ENCODE results near the gene GRID1. TPM values are rescaled to one million over a fixed set of nuclear protein-coding genes. Genes with fewer than 3 reads are reported as not detected.

GRID1 gene
- total and polyA plus RNA-seq, 5 donors: 0.06 to 1.8 (median 0.29) TPM

- Histone ChIP-seq H3K27me3 (ENCODE audit: control insufficient read depth, insufficient read depth) (no peaks in the 10 kb centered on the region), H3K27ac (ENCODE audit: low read length) (no peak overlapping the region), H3K4me1 (ENCODE audit: control insufficient read depth, insufficient read depth, low read length) (no peaks in the 10 kb centered on the region), H3K9me3 (ENCODE audit: control insufficient read depth, low read length) (no peaks in the 10 kb centered on the region), H3K4me3 (ENCODE audit: low read length) (no peak overlapping the region)
- ATAC-seq (no peak), DNase-seq (no peak)
- intact Hi-C loops (cut with DNase I): no loop called here
- WGBS: 86% methylated on average over 4 of the region's 4 CpGs
Observed at GRCh38 chr10:86198271-86198670, 168.3 kb downstream of the GRID1 start.

GRCh38 chr10:86197166-86197790 is 169.3 kb downstream of the GRID1 start:
- Histone ChIP-seq H3K27ac (ENCODE audit: low read length) (no peak overlapping the region), H3K27me3 (ENCODE audit: control insufficient read depth, insufficient read depth) (no peaks in the 10 kb centered on the region), H3K9me3 (ENCODE audit: control insufficient read depth, low read length) (no peaks in the 10 kb centered on the region), H3K4me1 (ENCODE audit: control insufficient read depth, insufficient read depth, low read length) (no peaks in the 10 kb centered on the region), H3K4me3 (ENCODE audit: low read length) (no peak overlapping the region)
- DNase-seq (no peak), ATAC-seq (no peak)
- WGBS: 69% methylated on average over 15 of the region's 15 CpGs
- intact Hi-C loops (cut with DNase I): no loop called here

GRCh38 chr10:86195521-86196157 is 171.0 kb downstream of the GRID1 start:
- Histone ChIP-seq H3K9me3 (ENCODE audit: control insufficient read depth, low read length) (no peaks in the 10 kb centered on the region), H3K4me1 (ENCODE audit: control insufficient read depth, insufficient read depth, low read length) (no peaks in the 10 kb centered on the region), H3K27me3 (ENCODE audit: control insufficient read depth, insufficient read depth) (no peaks in the 10 kb centered on the region), H3K4me3 (ENCODE audit: low read length) (no peak overlapping the region), H3K27ac (ENCODE audit: low read length) (no peak overlapping the region)
- DNase-seq (no peak), ATAC-seq (no peak)
- 76% methylated on average over 14 of the region's 14 CpGs for WGBS
- intact Hi-C loops (cut with DNase I): no loop called here

GRCh38 chr10:86194684-86195083 is 171.9 kb downstream of the GRID1 start:
- intact Hi-C loops (cut with DNase I): no loop called here
- 75% methylated on average over 5 of the region's 5 CpGs for WGBS
- H3K27ac ChIP-seq (ENCODE audit: low read length): no peak overlapping the region
- DNase-seq (no peak), ATAC-seq (no peak)
- H3K27me3 ChIP-seq (ENCODE audit: control insufficient read depth, insufficient read depth): no peaks in the 10 kb centered on the region
- no peaks in the 10 kb centered on the region for H3K4me1 ChIP-seq (ENCODE audit: control insufficient read depth, insufficient read depth, low read length)
- H3K4me3 ChIP-seq (ENCODE audit: low read length): no peak overlapping the region
- H3K9me3 ChIP-seq (ENCODE audit: control insufficient read depth, low read length): no peaks in the 10 kb centered on the region

GRCh38 chr10:86193841-86194240 is 172.8 kb downstream of the GRID1 start:
- Histone ChIP-seq H3K4me3 (ENCODE audit: low read length) (no peak overlapping the region), H3K27me3 (ENCODE audit: control insufficient read depth, insufficient read depth) (no peaks in the 10 kb centered on the region), H3K4me1 (ENCODE audit: control insufficient read depth, insufficient read depth, low read length) (no peaks in the 10 kb centered on the region), H3K27ac (ENCODE audit: low read length) (no peak overlapping the region), H3K9me3 (ENCODE audit: control insufficient read depth, low read length) (no peaks in the 10 kb centered on the region)
- whole genome bisulfite sequencing: 47% methylated on average over 4 of the region's 4 CpGs
- ATAC-seq: no peak
- DNase-seq: no peak
- intact Hi-C loops (cut with DNase I): no loop called here

- no peak overlapping the region for H3K4me3 ChIP-seq (ENCODE audit: low read length)
- no peak for DNase-seq
- intact Hi-C loops (cut with DNase I): no loop called here
- no peaks in the 10 kb centered on the region for H3K4me1 ChIP-seq (ENCODE audit: control insufficient read depth, insufficient read depth, low read length)
- WGBS: 91% methylated on average over 3 of the region's 3 CpGs
- H3K27ac ChIP-seq (ENCODE audit: low read length): no peak overlapping the region
- ATAC-seq: no peak
- H3K27me3 ChIP-seq (ENCODE audit: control insufficient read depth, insufficient read depth): no peaks in the 10 kb centered on the region
- H3K9me3 ChIP-seq (ENCODE audit: control insufficient read depth, low read length): no peaks in the 10 kb centered on the region
Observed at GRCh38 chr10:86192691-86193090, 173.9 kb downstream of the GRID1 start.

- Histone ChIP-seq H3K27ac (ENCODE audit: low read length) (no peak overlapping the region), H3K4me3 (ENCODE audit: low read length) (no peak overlapping the region), H3K4me1 (ENCODE audit: control insufficient read depth, insufficient read depth, low read length) (no peaks in the 10 kb centered on the region), H3K9me3 (ENCODE audit: control insufficient read depth, low read length) (no peaks in the 10 kb centered on the region), H3K27me3 (ENCODE audit: control insufficient read depth, insufficient read depth) (no peaks in the 10 kb centered on the region)
- DNase-seq (no peak), ATAC-seq (no peak)
- intact Hi-C loops (cut with DNase I): no loop called here
- WGBS: 87% methylated on average over 6 of the region's 6 CpGs
Observed at GRCh38 chr10:86192147-86192546, 174.4 kb downstream of the GRID1 start.

- no peak overlapping the region for H3K4me3 ChIP-seq (ENCODE audit: low read length)
- H3K27me3 ChIP-seq (ENCODE audit: control insufficient read depth, insufficient read depth): no peaks in the 10 kb centered on the region
- DNase-seq (no peak), ATAC-seq (no peak)
- no peaks in the 10 kb centered on the region for H3K4me1 ChIP-seq (ENCODE audit: control insufficient read depth, insufficient read depth, low read length)
- no peaks in the 10 kb centered on the region for H3K9me3 ChIP-seq (ENCODE audit: control insufficient read depth, low read length)
- WGBS: 71% methylated on average over 4 of the region's 4 CpGs
- intact Hi-C loops (cut with DNase I): no loop called here
- no peak overlapping the region for H3K27ac ChIP-seq (ENCODE audit: low read length)
Observed at GRCh38 chr10:86191686-86192085, 174.9 kb downstream of the GRID1 start.

GRCh38 chr10:86191166-86191565 is 175.4 kb downstream of the GRID1 start:
- DNase-seq: no peak
- no peak overlapping the region for H3K27ac ChIP-seq (ENCODE audit: low read length)
- no peaks in the 10 kb centered on the region for H3K27me3 ChIP-seq (ENCODE audit: control insufficient read depth, insufficient read depth)
- no peak overlapping the region for H3K4me3 ChIP-seq (ENCODE audit: low read length)
- ATAC-seq: no peak
- H3K4me1 ChIP-seq (ENCODE audit: control insufficient read depth, insufficient read depth, low read length): no peaks in the 10 kb centered on the region
- WGBS: 76% methylated on average over 2 of the region's 2 CpGs
- intact Hi-C loops (cut with DNase I): no loop called here
- no peaks in the 10 kb centered on the region for H3K9me3 ChIP-seq (ENCODE audit: control insufficient read depth, low read length)

GRCh38 chr10:86190291-86190690 is 176.3 kb downstream of the GRID1 start:
- no peak overlapping the region for H3K4me3 ChIP-seq (ENCODE audit: low read length)
- 74% methylated on average over 2 of the region's 2 CpGs for WGBS

GRCh38 chr10:86189891-86190290 is 176.7 kb downstream of the GRID1 start:
- Histone ChIP-seq H3K27ac (ENCODE audit: low read length) (no peak overlapping the region), H3K27me3 (ENCODE audit: control insufficient read depth, insufficient read depth) (no peaks in the 10 kb centered on the region), H3K4me3 (ENCODE audit: low read length) (no peak overlapping the region), H3K4me1 (ENCODE audit: control insufficient read depth, insufficient read depth, low read length) (no peaks in the 10 kb centered on the region), H3K9me3 (ENCODE audit: control insufficient read depth, low read length) (no peaks in the 10 kb centered on the region)
- no peak for DNase-seq
- WGBS: 82% methylated on average over 8 of the region's 8 CpGs
- intact Hi-C loops (cut with DNase I): no loop called here
- ATAC-seq: no peak

More at GRCh38 chr10:86190291-86190690, 176.3 kb downstream of the GRID1 start:
- intact Hi-C loops (cut with DNase I): no loop called here
- Histone ChIP-seq H3K9me3 (ENCODE audit: control insufficient read depth, low read length) (no peaks in the 10 kb centered on the region), H3K4me1 (ENCODE audit: control insufficient read depth, insufficient read depth, low read length) (no peaks in the 10 kb centered on the region), H3K27ac (ENCODE audit: low read length) (no peak overlapping the region), H3K27me3 (ENCODE audit: control insufficient read depth, insufficient read depth) (no peaks in the 10 kb centered on the region)
- ATAC-seq (no peak), DNase-seq (no peak)
